HepG2 (cell line): ENCODE results near the gene SATB2. TPM values are rescaled to one million over a fixed set of nuclear protein-coding genes. Genes with fewer than 3 reads are reported as not detected.

Experiments
- CHCHD3 ChIP-seq: sonication (generic); formaldehyde crosslinking; IDR thresholded peaks from 2 replicates; pipeline ENCODE4 v1.8.0; 2022; ENCODE audit warnings: mild to moderate bottlenecking, missing genetic modification reagents, moderate library complexity
- E2F5 ChIP-seq: sonication (generic); formaldehyde crosslinking; conservative IDR thresholded peaks from 2 replicates; pipeline ENCODE4 v1.4.0; 2020; ENCODE audit warnings: missing genetic modification reagents
- GABPB1 ChIP-seq: IDR thresholded peaks from 2 replicates; pipeline ENCODE4 v1.6.1; 2016; ENCODE audit warnings: mild to moderate bottlenecking, missing genetic modification reagents, moderate library complexity, missing compliant biosample characterization
- HHEX ChIP-seq: IDR thresholded peaks from 2 replicates; pipeline ENCODE4 v1.6.1; 2016; ENCODE audit warnings: control low read depth
- PAX8 ChIP-seq: sonication (generic); formaldehyde crosslinking; IDR thresholded peaks from 2 replicates; pipeline ENCODE4 v1.8.0; 2022; ENCODE audit warnings: mild to moderate bottlenecking, missing genetic modification reagents, borderline replicate concordance
- PHF8 ChIP-seq: sonication (generic); formaldehyde crosslinking; IDR thresholded peaks from 2 replicates; pipeline ENCODE4 v1.5.0; 2020; ENCODE audit warnings: missing genetic modification reagents
- SCMH1 ChIP-seq: sonication (generic); formaldehyde crosslinking; IDR thresholded peaks from 2 replicates; pipeline ENCODE4 v1.9.0; 2021; ENCODE audit warnings: missing genetic modification reagents, mild to moderate bottlenecking, borderline replicate concordance
- TERF1 ChIP-seq: sonication (generic); formaldehyde crosslinking; IDR thresholded peaks from 2 replicates; pipeline ENCODE4 v1.8.0; 2022; ENCODE audit warnings: mild to moderate bottlenecking, missing genetic modification reagents, moderate library complexity
- TRIM24 ChIP-seq: sonication (generic); formaldehyde crosslinking; IDR thresholded peaks from 2 replicates; pipeline ENCODE4 v1.8.0; 2022; ENCODE audit warnings: mild to moderate bottlenecking, missing genetic modification reagents
- YEATS2 ChIP-seq: sonication (generic); formaldehyde crosslinking; IDR thresholded peaks from 2 replicates; pipeline ENCODE4 v1.4.0; 2020; ENCODE audit warnings: missing genetic modification reagents, borderline replicate concordance
- ZBTB40 ChIP-seq, 2 experiments: fragments of 450-650 bp in 1 of 2; sonication (generic) in 1 of 2; formaldehyde crosslinking in 1 of 2; IDR thresholded peaks; 2 replicates each; pipeline versions ENCODE4 v1.6.1 to v1.8.0; 2016 to 2022; ENCODE audit warnings: antibody characterized with exemption in 1 of 2, mild to moderate bottlenecking in 1 of 2, missing genetic modification reagents in 1 of 2
- ZFY ChIP-seq: sonication (generic); formaldehyde crosslinking; IDR thresholded peaks from 2 replicates; pipeline ENCODE4 v1.4.0; 2020; ENCODE audit warnings: missing genetic modification reagents
- ZKSCAN1 ChIP-seq: fragments of 150-350 bp; IDR thresholded peaks from 2 replicates; pipeline ENCODE4 v1.6.1; 2014; ENCODE audit warnings: low read length
- ZNF343 ChIP-seq: sonication (generic); formaldehyde crosslinking; IDR thresholded peaks from 2 replicates; pipeline ENCODE4 v1.4.0; 2020; ENCODE audit warnings: mild to moderate bottlenecking, missing genetic modification reagents
- ZNF644 ChIP-seq: IDR thresholded peaks from 2 replicates; pipeline ENCODE4 v1.6.1; 2016; ENCODE audit warnings: low read depth
- ZNF747 ChIP-seq: sonication (generic); formaldehyde crosslinking; IDR thresholded peaks from 2 replicates; pipeline ENCODE4 v1.8.1; 2023; ENCODE audit warnings: missing genetic modification reagents, mild to moderate bottlenecking, borderline replicate concordance
- polyA plus RNA-seq, 8 experiments: library from polyadenylated mRNA; depleted of rRNA in 3 of 8; stranded (reverse) in 7 of 8; unstranded in 1 of 8; fragments of >200 nt; fragmentation: Illumina TruSeq in 4 of 8; extraction: Trizol in 4 of 8; gene quantifications; 2 replicates each; pipeline versions ENCODE4 v1.2.1 to v1.2.3, GENCODE V29; 2011 to 2016; ENCODE audit warnings: low read depth in 4 of 8, missing spikeins in 1 of 8, mixed read lengths in 1 of 8; ENCODE audit not compliant: insufficient read depth in 1 of 8
- total RNA-seq, 5 experiments: library from RNA; depleted of rRNA; stranded (reverse); fragments of >200 nt; fragmentation: Illumina TruSeq; extraction: Trizol; gene quantifications; 2 replicates each; pipeline ENCODE4 v1.2.3, GENCODE V29; 2016; ENCODE audit warnings: low read depth in 1 of 5

SATB2 gene
- total and polyA plus RNA-seq, 2 of the 13 experiments (the other 11 are each of a cell fraction or from before 2014, with no cell fraction given): 2.5 to 5.5 TPM

- TF ChIP-seq TERF1 (peak; percentile 82; the same call in 1 of the 2 replicates), ZNF644 (no peak), ZNF747 (no peak), E2F5 (CRISPR knock-in tag) (no peak), GABPB1 (CRISPR knock-in tag) (peak; percentile 26; the same call in 1 of the 2 replicates), TRIM24 (CRISPR knock-in tag) (no peak), HHEX (no peak), SCMH1 (no peak), ZNF343 (CRISPR knock-in tag) (peak; percentile 48; the same call in 1 of the 2 replicates), ZFY (peak; percentile 59; the same call in 1 of the 2 replicates), YEATS2 (CRISPR knock-in tag) (no peak; the same call in 1 of the 2 replicates), ZBTB40 (IDR thresholded peaks at IDR 0.05) (no peak), ZBTB40 (CRISPR knock-in tag; IDR thresholded peaks at IDR 0.05) (no peak), CHCHD3 (CRISPR knock-in tag) (no peak), ZKSCAN1 (no peak), PHF8 (peak; percentile 72), PAX8 (peak; percentile 11; the same call in 1 of the 2 replicates)
Observed at GRCh38 chr2:199458806-199459285, 1.1 kb upstream of the SATB2 start (continued).
